SJSA1 (cell line): Measurements from ENCODE around the gene THBS4. TPM values are rescaled to one million over a fixed set of nuclear protein-coding genes. Genes with fewer than 3 reads are reported as not detected.
A peak's percentile ranks its signal among the peaks of the same experiment; 100 is the strongest.
"Not testable (repeated sequence)": the region's sequence is repeated elsewhere in the genome, so short reads cannot be mapped to it uniquely, and the experiment has no call there.

ENCODE experiments used
- DNase-seq, 2 experiments: peaks; one replicate each; pipeline ENCODE4 v3.0.0-alpha.2; 2015 to 2020; ENCODE audit warnings: low spot score in 2 of 2, low read depth in 1 of 2
- H3K27ac ChIP-seq: fragments of 250-450 bp; sonication (Bioruptor Pico); 2 replicates; pipeline ENCODE4 v1.5.1; 2020; ENCODE audit warnings: mild to moderate bottlenecking, moderate library complexity
- H3K27me3 ChIP-seq: fragments of 250-450 bp; sonication (Bioruptor Pico); replicated peaks from 2 replicates; pipeline ENCODE4 v1.5.1; 2020; ENCODE audit warnings: mild to moderate bottlenecking, moderate library complexity
- H3K36me3 ChIP-seq: fragments of 250-450 bp; sonication (Bioruptor Pico); 2 replicates; pipeline ENCODE4 v1.5.1; 2020; ENCODE audit warnings: mild to moderate bottlenecking
- H3K4me1 ChIP-seq: fragments of 250-450 bp; sonication (Bioruptor Pico); replicated peaks from 2 replicates; pipeline ENCODE4 v1.6.1; 2021; ENCODE audit warnings: mild to moderate bottlenecking
- H3K4me3 ChIP-seq: fragments of 250-450 bp; sonication (Bioruptor Pico); 2 replicates; pipeline ENCODE4 v1.5.1; 2020; ENCODE audit warnings: mild to moderate bottlenecking
- H3K9me3 ChIP-seq: fragments of 250-450 bp; sonication (Bioruptor Pico); replicated peaks from 2 replicates; pipeline ENCODE4 v1.5.1; 2020; ENCODE audit warnings: mild to moderate bottlenecking
- total RNA-seq: library from RNA; depleted of rRNA; stranded (reverse); fragments of >200 nt; shearing (Covaris generic); gene quantifications from 2 replicates; pipeline ENCODE4 v1.2.3, GENCODE V29; 2014

The THBS4 gene
- total RNA-seq, 1 experiment from 2014 or later: 0.42 TPM

GRCh38 chr5:80072103-80073073 lies 37.2 kb downstream of the THBS4 start:
- DNase-seq: no peak
- no peak overlapping the region for H3K27ac ChIP-seq

DNA sequence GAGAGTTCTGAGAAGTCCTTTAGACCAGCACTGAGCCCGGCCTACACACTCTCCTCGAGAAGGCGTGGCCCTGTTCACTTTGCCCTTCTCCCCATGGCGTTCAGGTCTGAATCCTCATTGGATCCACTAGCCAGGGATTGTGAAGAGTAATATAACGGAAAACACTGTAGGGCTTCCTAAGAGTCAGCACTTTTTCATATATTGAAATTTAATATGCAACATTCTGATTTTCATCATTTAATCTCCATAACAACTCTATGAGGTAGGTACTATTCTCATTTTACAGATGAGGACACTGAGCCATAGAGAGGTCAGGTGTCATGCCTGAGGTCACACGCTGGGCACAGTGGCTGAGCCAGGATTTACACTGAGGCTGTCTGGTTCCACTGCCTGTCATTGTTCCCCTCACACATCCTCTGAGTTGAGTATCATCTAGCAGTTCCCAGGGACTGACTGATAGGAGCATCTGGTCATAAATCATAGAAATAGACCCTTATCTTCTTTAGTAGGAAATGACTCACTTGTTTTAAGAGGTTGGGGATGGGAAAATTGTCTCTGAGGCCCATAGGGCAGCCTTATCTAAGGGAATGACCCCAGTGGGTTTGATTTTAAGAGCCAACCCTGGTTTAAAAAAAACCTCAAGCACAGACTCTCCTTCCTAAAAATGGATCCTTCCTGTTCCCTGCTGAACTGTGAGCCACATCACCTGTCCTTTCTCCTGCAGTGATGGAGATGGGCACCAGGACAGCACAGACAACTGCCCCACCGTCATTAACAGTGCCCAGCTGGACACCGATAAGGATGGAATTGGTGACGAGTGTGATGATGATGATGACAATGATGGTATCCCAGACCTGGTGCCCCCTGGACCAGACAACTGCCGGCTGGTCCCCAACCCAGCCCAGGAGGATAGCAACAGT lies 41.2 kb downstream of the THBS4 start:
- no peak overlapping the region for H3K27ac ChIP-seq
- no peaks in the 10 kb centered on the region for H3K36me3 ChIP-seq
- no peak overlapping the region for H3K4me3 ChIP-seq
- no peaks in the 10 kb centered on the region for H3K27me3 ChIP-seq
- H3K4me1 ChIP-seq: no peaks in the 10 kb centered on the region
- no peak for DNase-seq
- no peaks in the 10 kb centered on the region for H3K9me3 ChIP-seq

More at GRCh38 chr5:80072103-80073073, 37.2 kb downstream of the THBS4 start:
- H3K4me1 ChIP-seq: no peaks in the 10 kb centered on the region
- no peak overlapping the region for H3K4me3 ChIP-seq
- no peaks in the 10 kb centered on the region for H3K9me3 ChIP-seq
- H3K36me3 ChIP-seq: no peaks in the 10 kb centered on the region
- H3K27me3 ChIP-seq: no peaks in the 10 kb centered on the region; the same call in 1 of the 2 replicates

DNA sequence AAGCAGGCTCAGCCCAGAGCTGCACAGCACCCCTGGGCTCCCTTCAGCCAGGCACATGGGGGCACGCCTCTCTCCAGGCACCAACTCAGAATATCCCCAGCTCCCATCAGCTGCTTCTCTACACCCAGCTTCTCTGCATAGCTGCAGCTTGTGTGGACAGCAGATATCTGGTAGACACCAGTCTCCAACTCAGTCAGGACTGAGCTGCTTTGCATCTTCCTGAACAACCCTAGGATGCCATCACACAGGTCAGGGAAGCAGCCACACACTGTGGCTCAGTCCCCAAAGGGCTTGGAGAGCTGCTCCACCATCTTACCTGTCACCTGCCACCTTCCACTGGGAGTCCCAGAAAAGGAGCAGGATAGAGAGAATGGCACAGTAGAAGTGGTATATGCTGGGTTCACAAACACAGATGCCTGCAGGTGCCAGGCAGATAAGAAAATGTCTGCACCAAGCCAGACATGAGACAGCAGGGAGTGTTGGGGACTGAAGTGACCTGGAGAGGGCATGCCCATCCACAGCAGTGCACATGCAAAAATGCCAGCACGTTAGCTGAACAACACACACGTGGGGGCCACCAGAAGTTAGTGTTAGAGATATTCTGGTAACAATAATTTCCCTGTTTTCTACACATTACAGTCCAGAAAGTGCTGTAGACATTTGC lies 42.0 kb downstream of the THBS4 start:
- DNase-seq: no peak

GRCh38 chr5:80078921-80079320 lies 43.8 kb downstream of the THBS4 start:
- no peaks in the 10 kb centered on the region for H3K4me1 ChIP-seq
- no peaks in the 10 kb centered on the region for H3K9me3 ChIP-seq
- no peaks in the 10 kb centered on the region for H3K27me3 ChIP-seq

More for the DNA sequence above, 42.0 kb downstream of the THBS4 start:
- Histone ChIP-seq H3K4me3 (no peak overlapping the region), H3K9me3 (no peaks in the 10 kb centered on the region), H3K36me3 (no peaks in the 10 kb centered on the region), H3K27me3 (no peaks in the 10 kb centered on the region), H3K4me1 (no peaks in the 10 kb centered on the region), H3K27ac (no peak overlapping the region)

DNA sequence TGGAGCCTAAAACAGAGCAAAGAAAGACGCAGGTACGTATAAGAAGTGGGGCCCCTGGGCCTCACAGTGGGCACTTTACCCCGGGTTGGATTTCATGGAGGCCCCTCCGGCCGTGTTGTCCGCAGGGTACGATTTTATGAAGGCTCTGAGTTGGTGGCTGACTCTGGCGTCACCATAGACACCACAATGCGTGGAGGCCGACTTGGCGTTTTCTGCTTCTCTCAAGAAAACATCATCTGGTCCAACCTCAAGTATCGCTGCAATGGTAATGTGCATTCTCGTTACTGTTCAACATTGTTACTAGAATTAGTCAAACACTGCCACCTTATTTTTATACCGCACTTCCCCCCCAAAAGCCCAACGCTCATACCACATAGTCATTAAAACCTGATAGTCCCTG lies 47.1 kb downstream of the THBS4 start:
- Histone ChIP-seq H3K27me3 (0 out of 2 replicates have a peak, but pooled peaks cover 3% of the 10 kb centered on the region), H3K9me3 (no peaks in the 10 kb centered on the region), H3K4me1 (no peaks in the 10 kb centered on the region), H3K36me3 (no peaks in the 10 kb centered on the region), H3K4me3 (no peak overlapping the region), H3K27ac (no peak overlapping the region)
- DNase-seq: no peak

More at GRCh38 chr5:80078921-80079320, 43.8 kb downstream of the THBS4 start:
- Histone ChIP-seq H3K27ac (no peak overlapping the region), H3K36me3 (no peaks in the 10 kb centered on the region), H3K4me3 (no peak overlapping the region)
- no peak for DNase-seq

- H3K36me3 ChIP-seq: no peaks in the 10 kb centered on the region
- DNase-seq: no peak
- no peaks in the 10 kb centered on the region for H3K4me1 ChIP-seq
- H3K4me3 ChIP-seq: no peak overlapping the region
- H3K27me3 ChIP-seq: 0 out of 2 replicates have a peak, but pooled peaks cover 3% of the 10 kb centered on the region
- H3K9me3 ChIP-seq: no peaks in the 10 kb centered on the region
- H3K27ac ChIP-seq: no peak overlapping the region
Observed at GRCh38 chr5:80082731-80083100, 47.6 kb downstream of the THBS4 start.

- no peak overlapping the region for H3K4me3 ChIP-seq
- no peaks in the 10 kb centered on the region for H3K4me1 ChIP-seq
- H3K27me3 ChIP-seq: 0 out of 2 replicates have a peak, but pooled peaks cover 5% of the 10 kb centered on the region
- DNase-seq: peak in 1 of 2 experiments; percentile 53
- H3K27ac ChIP-seq: no peak overlapping the region
- H3K9me3 ChIP-seq: no peaks in the 10 kb centered on the region
- H3K36me3 ChIP-seq: no peaks in the 10 kb centered on the region
Observed at GRCh38 chr5:80083101-80083890, 48.1 kb downstream of the THBS4 start.

DNA sequence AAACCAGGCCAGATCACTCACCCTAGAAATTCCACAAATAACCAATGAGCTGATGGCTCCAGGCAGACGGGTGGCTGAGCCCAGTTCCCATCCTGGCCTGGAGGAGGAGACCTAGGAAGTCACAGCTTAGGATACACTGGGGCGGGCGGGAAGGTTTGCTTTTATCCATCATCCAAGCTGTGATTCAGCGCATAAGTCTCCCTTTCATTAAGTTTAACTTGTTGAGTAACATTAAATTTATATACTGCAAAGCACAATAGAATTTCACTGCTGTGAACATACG lies 55.7 kb downstream of the THBS4 start:
- 0 out of 2 replicates have a peak, but pooled peaks cover 5% of the 10 kb centered on the region for H3K27me3 ChIP-seq
- DNase-seq: no peak
- H3K36me3 ChIP-seq: no peaks in the 10 kb centered on the region
- H3K27ac ChIP-seq: no peak overlapping the region
- H3K4me3 ChIP-seq: no peak overlapping the region
- no peaks in the 10 kb centered on the region for H3K9me3 ChIP-seq
- H3K4me1 ChIP-seq: no peaks in the 10 kb centered on the region

GRCh38 chr5:80091792-80092192 lies 56.6 kb downstream of the THBS4 start:
- DNase-seq: peak in 1 of 2 experiments; percentile 40
- H3K27me3 ChIP-seq, H3K9me3 ChIP-seq, H3K4me3 ChIP-seq, H3K27ac ChIP-seq, H3K36me3 ChIP-seq, H3K4me1 ChIP-seq: not testable (repeated sequence)

GRCh38 chr5:80092486-80093107 lies 57.4 kb downstream of the THBS4 start:
- no peak for DNase-seq

DNA sequence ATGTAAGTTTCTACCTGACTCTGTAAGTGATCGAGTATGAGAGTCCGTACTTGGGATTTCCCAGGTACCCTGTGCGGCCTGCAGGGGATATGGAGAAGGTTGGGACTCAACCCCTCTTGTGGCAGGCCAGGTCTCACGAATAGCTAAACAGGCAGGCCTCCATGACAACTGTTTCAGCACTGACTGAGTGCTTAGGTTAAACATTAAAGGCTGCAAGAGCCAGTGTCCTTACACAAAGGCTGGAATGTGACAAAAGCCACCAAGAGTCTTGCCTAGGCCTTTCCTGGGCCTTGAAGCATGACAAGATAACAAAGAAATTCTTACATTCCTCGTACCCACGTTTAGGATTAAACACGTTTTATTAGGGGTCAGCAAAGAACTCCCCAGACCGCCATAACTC lies 58.6 kb downstream of the THBS4 start:
- Histone ChIP-seq H3K27me3 (no peaks in the 10 kb centered on the region), H3K36me3 (no peaks in the 10 kb centered on the region), H3K27ac (no peak overlapping the region), H3K9me3 (no peaks in the 10 kb centered on the region), H3K4me1 (no peaks in the 10 kb centered on the region), H3K4me3 (no peak overlapping the region)
- DNase-seq: no peak

More at GRCh38 chr5:80092486-80093107, 57.4 kb downstream of the THBS4 start:
- Histone ChIP-seq H3K9me3 (no peaks in the 10 kb centered on the region), H3K4me1 (no peaks in the 10 kb centered on the region), H3K36me3 (no peaks in the 10 kb centered on the region), H3K4me3 (no peak overlapping the region), H3K27ac (no peak overlapping the region), H3K27me3 (0 out of 2 replicates have a peak, but pooled peaks cover 3% of the 10 kb centered on the region)

GRCh38 chr5:80094236-80094738 lies 59.1 kb downstream of the THBS4 start:
- H3K9me3 ChIP-seq: no peaks in the 10 kb centered on the region
- H3K27ac ChIP-seq: no peak overlapping the region
- H3K27me3 ChIP-seq: no peaks in the 10 kb centered on the region
- no peaks in the 10 kb centered on the region for H3K4me1 ChIP-seq
- no peak for DNase-seq
- H3K4me3 ChIP-seq: no peak overlapping the region
- no peaks in the 10 kb centered on the region for H3K36me3 ChIP-seq
